Liver (tissue), 9 donors: ENCODE measurements around the gene NAGA. TPM values are rescaled to one million over a fixed set of nuclear protein-coding genes. Genes with fewer than 3 reads are reported as not detected.
"Not testable (repeated sequence)": the region's sequence is repeated elsewhere in the genome, so short reads cannot be mapped to it uniquely, and the experiment has no call there.

Experiments used
- DNase-seq: peaks from one replicate; pipeline ENCODE4 v3.0.0-alpha.2; 2017; ENCODE audit warnings: low spot score
- H3K27ac ChIP-seq, 2 donors: one replicate each; pipeline ENCODE4 v1.7.0; 2013; ENCODE audit warnings: inconsistent platforms in 2 of 2, low read length in 2 of 2, control low read depth in 1 of 2, low read depth in 1 of 2, mild to moderate bottlenecking in 1 of 2
- H3K27me3 ChIP-seq, 4 donors: one replicate each; pipeline versions ENCODE4 v1.6.1 to v1.7.0; 2013; ENCODE audit warnings: low read length in 3 of 4, inconsistent platforms in 1 of 4, mild to moderate bottlenecking in 1 of 4, moderate library complexity in 1 of 4; ENCODE audit not compliant: control insufficient read depth in 4 of 4, insufficient read depth in 4 of 4
- H3K36me3 ChIP-seq, 4 donors: one replicate each; pipeline versions ENCODE4 v1.6.1 to v1.7.0; 2013; ENCODE audit warnings: low read length in 3 of 4, mild to moderate bottlenecking in 3 of 4, low read depth in 1 of 4, moderate library complexity in 1 of 4; ENCODE audit not compliant: control insufficient read depth in 4 of 4, insufficient read depth in 3 of 4
- H3K4me1 ChIP-seq, 4 donors: one replicate each; pipeline versions ENCODE4 v1.6.1 to v1.7.0; 2013; ENCODE audit warnings: low read length in 3 of 4, mild to moderate bottlenecking in 3 of 4, moderate library complexity in 1 of 4; ENCODE audit not compliant: control insufficient read depth in 4 of 4, insufficient read depth in 4 of 4
- H3K4me3 ChIP-seq, 3 donors: one replicate each; pipeline versions ENCODE4 v1.6.1 to v1.7.0; 2013; ENCODE audit warnings: low read length in 3 of 3, control low read depth in 1 of 3, low read depth in 1 of 3, mild to moderate bottlenecking in 1 of 3
- H3K9ac ChIP-seq, 2 donors: one replicate each; pipeline ENCODE4 v1.7.0; 2013; ENCODE audit warnings: low read length in 2 of 2, mild to moderate bottlenecking in 2 of 2, moderate library complexity in 2 of 2, control low read depth in 1 of 2, low read depth in 1 of 2
- H3K9me3 ChIP-seq, 4 donors: one replicate each; pipeline versions ENCODE4 v1.6.1 to v1.7.0; 2013; ENCODE audit warnings: low read length in 3 of 4; ENCODE audit not compliant: control insufficient read depth in 4 of 4
- EGR1 ChIP-seq, 2 donors: IDR thresholded peaks; 2 replicates each; pipeline ENCODE4 v1.6.1; 2016 to 2018; ENCODE audit warnings: antibody characterized with exemption in 2 of 2, low read depth in 2 of 2
- FOXA1 ChIP-seq: IDR thresholded peaks from 2 replicates; pipeline ENCODE4 v1.6.1; 2016; ENCODE audit warnings: antibody characterized with exemption
- FOXA2 ChIP-seq: IDR thresholded peaks from 2 replicates; pipeline ENCODE4 v1.6.1; 2016; ENCODE audit warnings: antibody characterized with exemption
- GABPA ChIP-seq, 2 donors: IDR thresholded peaks in 1 of 2; conservative IDR thresholded peaks in 1 of 2; 2 replicates each; pipeline ENCODE4 v1.6.1; 2016; ENCODE audit warnings: antibody characterized with exemption in 2 of 2, mild to moderate bottlenecking in 1 of 2, moderate library complexity in 1 of 2
- HNF4A ChIP-seq, 2 donors: conservative IDR thresholded peaks; 2 replicates each; pipeline ENCODE4 v1.6.1; 2016; ENCODE audit warnings: antibody characterized with exemption in 2 of 2, mild to moderate bottlenecking in 2 of 2
- HNF4G ChIP-seq: IDR thresholded peaks from 2 replicates; pipeline ENCODE4 v1.6.1; 2016; ENCODE audit warnings: antibody characterized with exemption
- JUND ChIP-seq, 2 donors: IDR thresholded peaks; 2 replicates each; pipeline ENCODE4 v1.6.1; 2016; ENCODE audit warnings: antibody characterized with exemption in 2 of 2
- NR2F2 ChIP-seq: IDR thresholded peaks from 2 replicates; pipeline ENCODE4 v1.6.1; 2016; ENCODE audit warnings: antibody characterized with exemption
- RAD21 ChIP-seq, 2 donors: IDR thresholded peaks; 2 replicates each; pipeline ENCODE4 v1.6.1; 2016; ENCODE audit warnings: antibody characterized with exemption in 2 of 2, mild to moderate bottlenecking in 2 of 2
- RXRA ChIP-seq, 2 donors: IDR thresholded peaks; 2 replicates each; pipeline ENCODE4 v1.6.1; 2017 to 2018; ENCODE audit warnings: antibody characterized with exemption in 2 of 2, mild to moderate bottlenecking in 1 of 2
- SP1 ChIP-seq: IDR thresholded peaks from 2 replicates; pipeline ENCODE4 v1.6.1; 2018; ENCODE audit warnings: antibody characterized with exemption, mild to moderate bottlenecking
- TAF1 ChIP-seq: conservative IDR thresholded peaks from 2 replicates; pipeline ENCODE4 v1.6.1; 2016; ENCODE audit warnings: antibody characterized with exemption, mild to moderate bottlenecking
- WGBS: extraction: QIAGEN DNeasy Blood & Tissue Kit; methylation state at CpG from one replicate; pipeline ENCODE4 v1.1.7; 2013; 5-methylcytosine and 5-hydroxymethylcytosine counted together
- polyA plus RNA-seq, 2 donors: library from polyadenylated mRNA; stranded (reverse) in 1 of 2; unstranded in 1 of 2; fragments of 200-250 nt in 1 of 2; fragments of >200 nt in 1 of 2; fragmentation: Nextera tagmentation in 1 of 2; extraction: Ambion mirVana in 1 of 2; gene quantifications; one replicate each; pipeline versions ENCODE4 v1.2.1 to v1.2.3, GENCODE V29; 2013 to 2015
- total RNA-seq, 2 donors: library from RNA; depleted of rRNA; stranded (reverse); fragments of >200 nt; gene quantifications; one replicate each; pipeline ENCODE4 v1.2.3, GENCODE V29; 2014
- TF ChIP-seq, protein P1 (sequence below): IDR thresholded peaks from 2 replicates; pipeline ENCODE4 v1.6.1; 2016; ENCODE audit warnings: antibody characterized with exemption, mild to moderate bottlenecking
- TF ChIP-seq, protein P2 (sequence below): IDR thresholded peaks from 2 replicates; pipeline ENCODE4 v1.6.1; 2016; ENCODE audit warnings: antibody characterized with exemption
- TF ChIP-seq, protein P3 (sequence below): fragments of 150-350 bp; IDR thresholded peaks from 2 replicates; pipeline ENCODE4 v1.5.1; 2017; ENCODE audit warnings: improper control_type of control experiment, low read depth, low read length; ENCODE audit not compliant: missing input control
- TF ChIP-seq, protein P4 (sequence below): IDR thresholded peaks from 2 replicates; pipeline ENCODE4 v1.6.1; 2016; ENCODE audit warnings: antibody characterized with exemption
- donor health status: healthy.
- donor health status: healthy.
- donor health status: healthy.
- donor health status: healthy.
- donor health status: healthy.

The NAGA gene
- total and polyA plus RNA-seq, 4 donors = 12.8 to 33.9 (median 23.9) TPM

DNA sequence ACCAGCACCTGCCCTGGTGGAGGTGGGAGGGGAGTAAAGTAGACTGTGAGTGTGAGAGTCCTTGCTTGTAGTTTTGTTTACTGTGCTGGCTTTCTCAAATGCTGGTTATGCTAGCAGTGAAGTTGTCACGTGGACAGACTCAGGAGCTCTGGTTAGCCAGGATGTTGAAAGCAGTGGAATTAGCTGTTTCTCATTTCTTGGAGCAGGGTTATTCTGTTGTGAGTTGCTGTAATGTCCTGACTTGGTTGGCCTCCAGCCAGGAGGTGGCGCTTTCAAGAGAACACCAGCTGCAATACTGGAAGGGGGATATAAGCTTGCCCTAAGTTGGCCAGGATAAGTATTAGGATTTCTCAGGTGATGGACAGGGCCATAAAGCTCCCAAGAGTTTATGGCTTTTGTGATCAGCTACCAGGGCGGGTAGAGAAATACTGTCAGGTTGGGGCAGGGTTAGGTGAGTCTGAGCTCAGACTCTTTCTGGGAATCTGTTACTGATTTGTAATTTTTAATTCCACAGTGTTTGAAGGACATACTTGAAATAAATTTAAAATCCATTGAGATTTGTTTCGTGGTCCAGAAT lies 46.3 kb upstream of the NAGA start:
- H3K4me3 ChIP-seq = no peak overlapping the region
- H3K9me3 ChIP-seq = peaks cover 0 to 9% (median 6%) of the 10 kb centered on the region in 4 donors
- H3K27ac ChIP-seq = no peak overlapping the region
- 82% methylated on average over 4 of the region's 4 CpGs for WGBS
- no peak for DNase-seq
- H3K27me3 ChIP-seq = no peaks in the 10 kb centered on the region
- no peaks in the 10 kb centered on the region for H3K36me3 ChIP-seq
- TF ChIP-seq SP1 = no peak
- TF ChIP-seq, protein P1, sequence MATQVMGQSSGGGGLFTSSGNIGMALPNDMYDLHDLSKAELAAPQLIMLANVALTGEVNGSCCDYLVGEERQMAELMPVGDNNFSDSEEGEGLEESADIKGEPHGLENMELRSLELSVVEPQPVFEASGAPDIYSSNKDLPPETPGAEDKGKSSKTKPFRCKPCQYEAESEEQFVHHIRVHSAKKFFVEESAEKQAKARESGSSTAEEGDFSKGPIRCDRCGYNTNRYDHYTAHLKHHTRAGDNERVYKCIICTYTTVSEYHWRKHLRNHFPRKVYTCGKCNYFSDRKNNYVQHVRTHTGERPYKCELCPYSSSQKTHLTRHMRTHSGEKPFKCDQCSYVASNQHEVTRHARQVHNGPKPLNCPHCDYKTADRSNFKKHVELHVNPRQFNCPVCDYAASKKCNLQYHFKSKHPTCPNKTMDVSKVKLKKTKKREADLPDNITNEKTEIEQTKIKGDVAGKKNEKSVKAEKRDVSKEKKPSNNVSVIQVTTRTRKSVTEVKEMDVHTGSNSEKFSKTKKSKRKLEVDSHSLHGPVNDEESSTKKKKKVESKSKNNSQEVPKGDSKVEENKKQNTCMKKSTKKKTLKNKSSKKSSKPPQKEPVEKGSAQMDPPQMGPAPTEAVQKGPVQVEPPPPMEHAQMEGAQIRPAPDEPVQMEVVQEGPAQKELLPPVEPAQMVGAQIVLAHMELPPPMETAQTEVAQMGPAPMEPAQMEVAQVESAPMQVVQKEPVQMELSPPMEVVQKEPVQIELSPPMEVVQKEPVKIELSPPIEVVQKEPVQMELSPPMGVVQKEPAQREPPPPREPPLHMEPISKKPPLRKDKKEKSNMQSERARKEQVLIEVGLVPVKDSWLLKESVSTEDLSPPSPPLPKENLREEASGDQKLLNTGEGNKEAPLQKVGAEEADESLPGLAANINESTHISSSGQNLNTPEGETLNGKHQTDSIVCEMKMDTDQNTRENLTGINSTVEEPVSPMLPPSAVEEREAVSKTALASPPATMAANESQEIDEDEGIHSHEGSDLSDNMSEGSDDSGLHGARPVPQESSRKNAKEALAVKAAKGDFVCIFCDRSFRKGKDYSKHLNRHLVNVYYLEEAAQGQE = no peak
- TF ChIP-seq GABPA (IDR thresholded peaks at IDR 0.05 in 1 of 2, conservative IDR thresholded peaks at IDR 0.05 in 1 of 2) = no peak
- TF ChIP-seq RAD21 (IDR thresholded peaks at IDR 0.05) = no peak
- TF ChIP-seq, protein P2, sequence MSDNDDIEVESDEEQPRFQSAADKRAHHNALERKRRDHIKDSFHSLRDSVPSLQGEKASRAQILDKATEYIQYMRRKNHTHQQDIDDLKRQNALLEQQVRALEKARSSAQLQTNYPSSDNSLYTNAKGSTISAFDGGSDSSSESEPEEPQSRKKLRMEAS = no peak
- no peak for TF ChIP-seq EGR1 (IDR thresholded peaks at IDR 0.05; ENCODE audit: low read depth in 2 of 2)
- TF ChIP-seq FOXA2 = no peak
- TF ChIP-seq, protein P3, sequence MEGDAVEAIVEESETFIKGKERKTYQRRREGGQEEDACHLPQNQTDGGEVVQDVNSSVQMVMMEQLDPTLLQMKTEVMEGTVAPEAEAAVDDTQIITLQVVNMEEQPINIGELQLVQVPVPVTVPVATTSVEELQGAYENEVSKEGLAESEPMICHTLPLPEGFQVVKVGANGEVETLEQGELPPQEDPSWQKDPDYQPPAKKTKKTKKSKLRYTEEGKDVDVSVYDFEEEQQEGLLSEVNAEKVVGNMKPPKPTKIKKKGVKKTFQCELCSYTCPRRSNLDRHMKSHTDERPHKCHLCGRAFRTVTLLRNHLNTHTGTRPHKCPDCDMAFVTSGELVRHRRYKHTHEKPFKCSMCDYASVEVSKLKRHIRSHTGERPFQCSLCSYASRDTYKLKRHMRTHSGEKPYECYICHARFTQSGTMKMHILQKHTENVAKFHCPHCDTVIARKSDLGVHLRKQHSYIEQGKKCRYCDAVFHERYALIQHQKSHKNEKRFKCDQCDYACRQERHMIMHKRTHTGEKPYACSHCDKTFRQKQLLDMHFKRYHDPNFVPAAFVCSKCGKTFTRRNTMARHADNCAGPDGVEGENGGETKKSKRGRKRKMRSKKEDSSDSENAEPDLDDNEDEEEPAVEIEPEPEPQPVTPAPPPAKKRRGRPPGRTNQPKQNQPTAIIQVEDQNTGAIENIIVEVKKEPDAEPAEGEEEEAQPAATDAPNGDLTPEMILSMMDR = no peak
- no peak for TF ChIP-seq FOXA1
- TF ChIP-seq, protein P4, sequence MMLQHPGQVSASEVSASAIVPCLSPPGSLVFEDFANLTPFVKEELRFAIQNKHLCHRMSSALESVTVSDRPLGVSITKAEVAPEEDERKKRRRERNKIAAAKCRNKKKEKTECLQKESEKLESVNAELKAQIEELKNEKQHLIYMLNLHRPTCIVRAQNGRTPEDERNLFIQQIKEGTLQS = no peak
- no peak for TF ChIP-seq TAF1
- TF ChIP-seq NR2F2 = no peak
- no peak for TF ChIP-seq HNF4G
- TF ChIP-seq JUND (IDR thresholded peaks at IDR 0.05) = no peak
- TF ChIP-seq RXRA (IDR thresholded peaks at IDR 0.05) = no peak
- TF ChIP-seq HNF4A (conservative IDR thresholded peaks at IDR 0.05) = no peak
- peaks cover 0 to 9% (median 1%) of the 10 kb centered on the region in 4 donors for H3K4me1 ChIP-seq
- no peak overlapping the region for H3K9ac ChIP-seq

DNA sequence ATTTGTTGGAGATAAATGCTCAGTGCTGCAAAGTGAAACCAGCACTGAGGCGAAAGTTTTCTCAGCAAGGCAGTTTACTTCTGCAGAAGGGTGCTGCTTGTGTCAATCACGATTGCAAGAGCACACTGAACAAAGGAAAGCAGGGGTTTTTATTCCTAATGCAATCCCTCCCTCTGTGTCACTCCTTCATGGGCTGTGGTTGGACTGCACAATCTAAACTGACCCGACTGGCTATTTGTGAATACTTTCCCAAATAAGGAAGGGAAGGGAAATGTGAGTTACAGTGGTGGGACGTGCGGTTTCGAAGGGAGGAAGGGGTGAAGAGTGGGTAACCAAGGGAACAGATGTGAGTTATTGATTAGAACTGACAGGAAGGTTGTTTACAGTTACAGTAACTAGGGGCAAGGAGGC lies 44.8 kb upstream of the NAGA start:
- not testable (repeated sequence) for DNase-seq, H3K27me3 ChIP-seq, H3K4me1 ChIP-seq, H3K4me3 ChIP-seq, H3K9ac ChIP-seq, H3K36me3 ChIP-seq, H3K9me3 ChIP-seq, H3K27ac ChIP-seq
- 96% methylated on average over 6 of the region's 6 CpGs for WGBS
